ENCODE results near the gene BRINP1. TPM values are rescaled to one million over a fixed set of nuclear protein-coding genes. Genes with fewer than 3 reads are reported as not detected.

Gene BRINP1
- total and polyA plus RNA-seq, 10 of the 15 experiments (the other 5 are each of a cell fraction or from before 2014, with no cell fraction given): not detected

DNA sequence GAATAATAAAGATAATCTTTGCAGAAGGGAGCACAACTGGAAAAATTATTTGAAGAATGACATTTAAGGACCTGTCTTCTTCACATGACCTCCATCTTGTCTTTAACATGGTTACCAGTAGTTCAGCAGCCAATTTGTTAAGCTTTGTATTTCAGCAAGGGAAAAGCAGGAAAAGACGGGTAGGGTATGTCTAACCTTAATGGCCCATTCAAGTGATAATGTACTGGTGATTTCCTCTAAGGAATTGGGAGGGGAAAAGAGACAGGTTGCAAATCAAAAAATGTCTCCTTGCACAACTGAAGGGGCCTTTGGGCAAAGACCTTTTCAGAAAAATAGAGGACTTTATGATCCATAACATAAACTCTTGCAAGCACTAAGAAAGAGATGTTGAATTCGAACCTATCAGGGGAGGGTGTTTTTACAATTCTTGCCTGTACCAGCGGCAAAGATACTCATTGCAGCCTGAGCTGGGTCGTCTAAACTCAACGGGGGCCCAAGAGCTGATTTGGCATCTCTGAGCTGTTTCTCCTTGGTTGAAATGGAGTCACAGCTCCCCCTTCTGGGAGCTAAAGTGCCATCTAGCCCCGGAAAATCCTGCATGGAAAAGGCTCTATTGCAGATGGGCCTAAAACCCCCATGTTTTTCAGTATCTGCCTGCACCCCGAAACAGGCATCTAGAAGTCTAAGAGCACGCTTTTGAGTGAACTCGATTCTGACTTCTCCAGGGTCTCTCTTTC lies 3.8 kb downstream of the BRINP1 start:
- ChIA-PET CTCF (interaction anchor here (0.7 to 1.4 kb wide), 6 partner anchors 12 to 1878 kb away, joined by 3 to 8 read pairs (median 4); no protein-coding TSS in a partner anchor), POLR2A (no interaction called here), RAD21 (ENCODE audit: unreplicated experiment) (interaction anchor here (0.9 to 1.0 kb wide), 2 partner anchors 1195 to 1878 kb away, joined by 3 to 8 read pairs; no protein-coding TSS in a partner anchor), SMC1A (ENCODE audit: uncharacterized antibody, unreplicated experiment) (interaction anchor here (0.6 to 1.2 kb wide), 4 partner anchors 17 to 1589 kb away, joined by 3 read pairs; no protein-coding TSS in a partner anchor)
- under 1% methylated on average over 9 of the region's 9 CpGs for WGBS (ENCODE audit: insufficient coverage, insufficient replicate concordance, low lambda C conversion rate, missing lambda C conversion rate)
- no peak overlapping the region for H2AFZ ChIP-seq (ENCODE audit: control insufficient read depth, low read depth, low read length)
- no peak overlapping the region for H3K27ac ChIP-seq (ENCODE audit: control insufficient read depth, insufficient read depth)
- no peaks in the 10 kb centered on the region for H3K4me1 ChIP-seq (ENCODE audit: control insufficient read depth, insufficient read depth, low read length)
- H3K4me3 ChIP-seq: no peak overlapping the region
- in situ Hi-C loops (cut with MboI): no loop called here
- H3K36me3 ChIP-seq (ENCODE audit: control insufficient read depth in 2 of 2, insufficient read depth in 2 of 2, low read length in 1 of 2): no peaks in the 10 kb centered on the region
- 0 out of 3 replicates have a peak, but pooled peaks have one; percentile 31 for ATAC-seq
- FAIRE-seq: no peak
- H3K27me3 ChIP-seq (replicated peaks in 1 of 2; ENCODE audit: control insufficient read depth in 2 of 2, insufficient read depth in 2 of 2, low read length in 1 of 2): peaks cover 0 to 1% of the 10 kb centered on the region in 2 experiments; a peak in 2 of 4 replicates
- no peaks in the 10 kb centered on the region for H4K20me1 ChIP-seq (ENCODE audit: control insufficient read depth, insufficient read depth)
- peak; percentile 60 for TF ChIP-seq RAD21 (IDR thresholded peaks at IDR 0.05; ENCODE audit: insufficient read depth, low read depth, low read length)
- TF ChIP-seq SMC3 (IDR thresholded peaks at IDR 0.05; ENCODE audit: borderline replicate concordance, low read length): peak; percentile 41; the same call in 1 of the 2 replicates
- TF ChIP-seq IRF3 (IDR thresholded peaks at IDR 0.05): no peak
- TF ChIP-seq, protein P1, sequence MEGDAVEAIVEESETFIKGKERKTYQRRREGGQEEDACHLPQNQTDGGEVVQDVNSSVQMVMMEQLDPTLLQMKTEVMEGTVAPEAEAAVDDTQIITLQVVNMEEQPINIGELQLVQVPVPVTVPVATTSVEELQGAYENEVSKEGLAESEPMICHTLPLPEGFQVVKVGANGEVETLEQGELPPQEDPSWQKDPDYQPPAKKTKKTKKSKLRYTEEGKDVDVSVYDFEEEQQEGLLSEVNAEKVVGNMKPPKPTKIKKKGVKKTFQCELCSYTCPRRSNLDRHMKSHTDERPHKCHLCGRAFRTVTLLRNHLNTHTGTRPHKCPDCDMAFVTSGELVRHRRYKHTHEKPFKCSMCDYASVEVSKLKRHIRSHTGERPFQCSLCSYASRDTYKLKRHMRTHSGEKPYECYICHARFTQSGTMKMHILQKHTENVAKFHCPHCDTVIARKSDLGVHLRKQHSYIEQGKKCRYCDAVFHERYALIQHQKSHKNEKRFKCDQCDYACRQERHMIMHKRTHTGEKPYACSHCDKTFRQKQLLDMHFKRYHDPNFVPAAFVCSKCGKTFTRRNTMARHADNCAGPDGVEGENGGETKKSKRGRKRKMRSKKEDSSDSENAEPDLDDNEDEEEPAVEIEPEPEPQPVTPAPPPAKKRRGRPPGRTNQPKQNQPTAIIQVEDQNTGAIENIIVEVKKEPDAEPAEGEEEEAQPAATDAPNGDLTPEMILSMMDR (IDR thresholded peaks at IDR 0.05 in 2 of 3, conservative IDR thresholded peaks at IDR 0.05 in 1 of 3; ENCODE audit: control insufficient read depth in 2 of 3, extremely low read depth in 1 of 3, insufficient read depth in 1 of 3, low read depth in 3 of 3, low read length in 3 of 3): peak; percentile 37 to 49 (median 39); a peak in 4 of 6 replicates
- no peak overlapping the region for H3K4me2 ChIP-seq (ENCODE audit: control insufficient read depth, insufficient read depth)
- DNase-seq (ENCODE audit: low read depth, low spot score): no peak
- H3K9me3 ChIP-seq (replicated peaks; ENCODE audit: control insufficient read depth, insufficient read depth, low read length): no peaks in the 10 kb centered on the region
- intact Hi-C loops (cut with micrococcal nuclease; ENCODE audit: unreplicated experiment): loop anchor here (1.0 to 10.0 kb wide), 3 partner anchors 843 to 1721 kb away; no protein-coding TSS in a partner anchor
- no peak overlapping the region for H3K9ac ChIP-seq (ENCODE audit: control insufficient read depth, insufficient read depth, low read length)
- BruUV-seq (replicated peaks): no TSS peak
- H3K79me2 ChIP-seq (ENCODE audit: control insufficient read depth, insufficient read depth, low read length): no peaks in the 10 kb centered on the region

Measured in GM12878 (cell line).